WTC11 (cell line): ENCODE data around the gene LAPTM4A. TPM values are rescaled to one million over a fixed set of nuclear protein-coding genes. Genes with fewer than 3 reads are reported as not detected.

ENCODE experiments used
- ATAC-seq: fragments of 200-7000 bp; cut with Tn5 transposase; 2 replicates; pipeline ENCODE4 v1.10.0; 2021; ENCODE audit warnings: mild to moderate bottlenecking, moderate library complexity
- CTCF ChIA-PET: fragments of 300-600 bp; sonication (Branson Sonifier 250); formaldehyde crosslinking; loops from one replicate; lab custom pipeline; 2021; ENCODE audit warnings: antibody characterized with exemption; lab: Charles Lee
- POLR2A ChIA-PET: fragments of 350-600 bp; sonication (Branson Sonifier 250); formaldehyde crosslinking; loops from one replicate; lab custom pipeline; 2021; ENCODE audit warnings: antibody characterized with exemption; lab: Charles Lee
- DNase-seq: peaks from one replicate; pipeline ENCODE4 v3.0.0; 2021; ENCODE audit warnings: low spot score
- H3K27ac Mint-ChIP-seq: 2 replicates; pipeline ENCODE4 v1.8.0; 2021; ENCODE audit warnings: mixed read lengths
- H3K27me3 Mint-ChIP-seq: 2 replicates; pipeline ENCODE4 v1.8.0; 2021; ENCODE audit warnings: low read depth, mild to moderate bottlenecking, moderate library complexity, mixed read lengths
- H3K36me3 Mint-ChIP-seq: 2 replicates; pipeline ENCODE4 v1.8.0; 2021; ENCODE audit warnings: mixed read lengths
- H3K4me1 Mint-ChIP-seq: 2 replicates; pipeline ENCODE4 v1.8.0; 2022; ENCODE audit warnings: mixed read lengths
- H3K4me3 Mint-ChIP-seq: 2 replicates; pipeline ENCODE4 v1.8.0; 2021; ENCODE audit warnings: mild to moderate bottlenecking, moderate library complexity, mixed read lengths
- H3K9me3 Mint-ChIP-seq: 2 replicates; pipeline ENCODE4 v1.8.0; 2021; ENCODE audit warnings: mixed read lengths
- CREM ChIP-seq: sonication (generic); formaldehyde crosslinking; IDR thresholded peaks from 2 replicates; pipeline ENCODE4 v1.8.1; 2022; ENCODE audit warnings: mild to moderate bottlenecking, missing genetic modification reagents, moderate library complexity
- EMX1 ChIP-seq: fragments of 250-450 bp; sonication (Bioruptor Pico); IDR thresholded peaks from 2 replicates; pipeline ENCODE4 v1.8.0; 2021; ENCODE audit warnings: mild to moderate bottlenecking
- IRF2 ChIP-seq: sonication (generic); formaldehyde crosslinking; IDR thresholded peaks from 2 replicates; pipeline ENCODE4 v1.8.0; 2022; ENCODE audit warnings: low read depth, missing genetic modification reagents, borderline replicate concordance
- NFE2L1 ChIP-seq: sonication (generic); formaldehyde crosslinking; IDR thresholded peaks from 2 replicates; pipeline ENCODE4 v1.8.1; 2023; ENCODE audit warnings: missing genetic modification reagents
- SMAD3 ChIP-seq: sonication (generic); formaldehyde crosslinking; IDR thresholded peaks from 2 replicates; pipeline ENCODE4 v1.8.0; 2022; ENCODE audit warnings: missing genetic modification reagents, mild to moderate bottlenecking, borderline replicate concordance
- TEAD1 ChIP-seq: sonication (generic); formaldehyde crosslinking; IDR thresholded peaks from 2 replicates; pipeline ENCODE4 v1.8.0; 2022; ENCODE audit warnings: mild to moderate bottlenecking, missing genetic modification reagents
- ZBTB21 ChIP-seq: sonication (generic); formaldehyde crosslinking; IDR thresholded peaks from 2 replicates; pipeline ENCODE4 v1.8.1; 2023; ENCODE audit warnings: mild to moderate bottlenecking, missing genetic modification reagents, borderline replicate concordance
- ZNF219 ChIP-seq: sonication (generic); formaldehyde crosslinking; IDR thresholded peaks from 2 replicates; pipeline ENCODE4 v1.8.0; 2023; ENCODE audit warnings: missing genetic modification reagents, mild to moderate bottlenecking, borderline replicate concordance
- ZNF416 ChIP-seq: fragments of 250-450 bp; sonication (Bioruptor Pico); IDR thresholded peaks from 2 replicates; pipeline ENCODE4 v1.9.0; 2021; ENCODE audit warnings: mild to moderate bottlenecking, inconsistent platforms
- total RNA-seq: library from RNA; stranded (reverse); gene quantifications from 3 replicates; pipeline ENCODE4 v1.2.3, GENCODE V29; 2021
- TF ChIP-seq, protein P1 (sequence below): sonication (generic); formaldehyde crosslinking; IDR thresholded peaks from 2 replicates; pipeline ENCODE4 v1.8.1; 2023; ENCODE audit warnings: mild to moderate bottlenecking, missing genetic modification reagents
- TF ChIP-seq, protein P2 (sequence below): sonication (generic); formaldehyde crosslinking; IDR thresholded peaks from 2 replicates; pipeline ENCODE4 v1.8.1; 2022; ENCODE audit warnings: mild to moderate bottlenecking, moderate library complexity, missing genetic modification reagents
- TF ChIP-seq, protein P3 (sequence below): sonication (generic); formaldehyde crosslinking; IDR thresholded peaks from 2 replicates; pipeline ENCODE4 v1.8.1; 2023; ENCODE audit warnings: mild to moderate bottlenecking, missing genetic modification reagents, moderate library complexity
- TF ChIP-seq, protein P4 (sequence below): sonication (generic); formaldehyde crosslinking; IDR thresholded peaks from 2 replicates; pipeline ENCODE4 v1.8.1; 2023; ENCODE audit warnings: mild to moderate bottlenecking, missing genetic modification reagents, borderline replicate concordance
- TF ChIP-seq, protein P5 (sequence below): sonication (generic); formaldehyde crosslinking; IDR thresholded peaks from 2 replicates; pipeline ENCODE4 v1.8.0; 2023; ENCODE audit warnings: mild to moderate bottlenecking, missing genetic modification reagents
- TF ChIP-seq, protein P6 (sequence below): sonication (generic); formaldehyde crosslinking; IDR thresholded peaks from 2 replicates; pipeline ENCODE4 v1.8.1; 2022; ENCODE audit warnings: low read depth, mild to moderate bottlenecking, moderate library complexity, missing genetic modification reagents, borderline replicate concordance
- TF ChIP-seq, protein P7 (sequence below): sonication (generic); formaldehyde crosslinking; conservative IDR thresholded peaks from 2 replicates; pipeline ENCODE4 v1.8.1; 2022; ENCODE audit warnings: mild to moderate bottlenecking, missing genetic modification reagents
- TF ChIP-seq, protein P8 (sequence below): sonication (generic); formaldehyde crosslinking; IDR thresholded peaks from 2 replicates; pipeline ENCODE4 v1.8.0; 2022; ENCODE audit warnings: mild to moderate bottlenecking, missing genetic modification reagents

The LAPTM4A gene
- total RNA-seq, 1 experiment from 2014 or later = 163 TPM

DNA sequence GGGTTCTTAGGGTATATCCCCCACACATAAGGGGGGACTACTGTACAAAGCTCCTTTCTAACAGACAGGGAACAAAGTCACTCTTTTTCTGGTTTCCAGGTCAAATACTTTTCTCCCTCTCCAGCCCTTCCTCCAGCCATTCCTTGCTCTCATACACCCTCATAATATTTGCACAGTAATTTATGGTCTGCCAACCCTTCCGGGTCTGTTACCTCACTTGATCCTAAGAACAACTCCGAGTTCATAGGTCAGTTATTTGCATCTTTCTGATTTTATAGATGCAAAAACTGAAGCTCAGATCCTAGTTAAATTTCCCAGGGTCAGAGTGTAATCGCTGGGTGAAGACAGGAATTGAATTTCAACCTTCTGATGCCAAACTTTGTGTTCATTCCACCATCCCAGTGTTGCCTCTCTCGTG lies 24.2 kb downstream of the LAPTM4A start (continued):
- TF ChIP-seq, protein P1, sequence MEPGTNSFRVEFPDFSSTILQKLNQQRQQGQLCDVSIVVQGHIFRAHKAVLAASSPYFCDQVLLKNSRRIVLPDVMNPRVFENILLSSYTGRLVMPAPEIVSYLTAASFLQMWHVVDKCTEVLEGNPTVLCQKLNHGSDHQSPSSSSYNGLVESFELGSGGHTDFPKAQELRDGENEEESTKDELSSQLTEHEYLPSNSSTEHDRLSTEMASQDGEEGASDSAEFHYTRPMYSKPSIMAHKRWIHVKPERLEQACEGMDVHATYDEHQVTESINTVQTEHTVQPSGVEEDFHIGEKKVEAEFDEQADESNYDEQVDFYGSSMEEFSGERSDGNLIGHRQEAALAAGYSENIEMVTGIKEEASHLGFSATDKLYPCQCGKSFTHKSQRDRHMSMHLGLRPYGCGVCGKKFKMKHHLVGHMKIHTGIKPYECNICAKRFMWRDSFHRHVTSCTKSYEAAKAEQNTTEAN = no peak
- TF ChIP-seq, protein P2, sequence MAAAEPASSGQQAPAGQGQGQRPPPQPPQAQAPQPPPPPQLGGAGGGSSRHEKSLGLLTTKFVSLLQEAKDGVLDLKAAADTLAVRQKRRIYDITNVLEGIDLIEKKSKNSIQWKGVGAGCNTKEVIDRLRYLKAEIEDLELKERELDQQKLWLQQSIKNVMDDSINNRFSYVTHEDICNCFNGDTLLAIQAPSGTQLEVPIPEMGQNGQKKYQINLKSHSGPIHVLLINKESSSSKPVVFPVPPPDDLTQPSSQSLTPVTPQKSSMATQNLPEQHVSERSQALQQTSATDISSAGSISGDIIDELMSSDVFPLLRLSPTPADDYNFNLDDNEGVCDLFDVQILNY (CRISPR knock-in tag) = no peak
- TF ChIP-seq, protein P3, sequence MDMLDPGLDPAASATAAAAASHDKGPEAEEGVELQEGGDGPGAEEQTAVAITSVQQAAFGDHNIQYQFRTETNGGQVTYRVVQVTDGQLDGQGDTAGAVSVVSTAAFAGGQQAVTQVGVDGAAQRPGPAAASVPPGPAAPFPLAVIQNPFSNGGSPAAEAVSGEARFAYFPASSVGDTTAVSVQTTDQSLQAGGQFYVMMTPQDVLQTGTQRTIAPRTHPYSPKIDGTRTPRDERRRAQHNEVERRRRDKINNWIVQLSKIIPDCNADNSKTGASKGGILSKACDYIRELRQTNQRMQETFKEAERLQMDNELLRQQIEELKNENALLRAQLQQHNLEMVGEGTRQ = no peak
- TF ChIP-seq ZNF416 (no peak), IRF2 (CRISPR knock-in tag) (no peak)

DNA sequence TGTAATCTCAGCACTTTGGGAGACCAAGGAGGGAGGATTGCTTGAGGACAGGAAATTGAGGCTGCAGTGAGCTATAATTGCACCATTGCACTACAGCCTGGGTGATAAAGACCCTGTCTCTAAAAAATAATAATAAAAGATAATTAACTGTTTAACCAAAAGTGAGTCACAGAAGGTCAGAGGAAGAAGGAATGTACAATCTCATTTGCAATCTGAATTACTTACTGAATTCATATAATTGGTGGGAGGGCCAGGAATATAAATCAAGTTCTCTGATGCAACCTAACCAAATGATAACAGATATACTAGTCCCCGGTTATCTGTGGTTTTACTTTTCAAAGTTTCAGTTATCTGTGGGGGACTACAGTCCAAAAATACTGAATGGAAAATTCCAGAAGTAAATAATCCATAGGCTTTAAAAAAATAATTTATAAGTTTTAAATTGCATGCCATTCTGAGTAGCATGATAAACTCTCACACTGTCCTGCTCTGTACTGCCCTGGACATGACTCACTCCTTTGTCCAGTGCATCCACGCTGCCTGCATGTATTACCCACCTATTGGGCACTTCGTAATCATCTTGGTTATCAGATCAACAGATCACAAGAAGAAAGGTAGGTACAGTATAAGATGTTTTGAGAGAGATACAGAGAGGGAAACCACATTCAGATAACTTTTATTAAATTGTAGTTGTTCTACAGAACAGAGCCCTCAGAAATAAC lies 26.2 kb downstream of the LAPTM4A start:
- no peak overlapping the region for H3K4me3 Mint-ChIP-seq
- POLR2A ChIA-PET = no interaction called here
- CTCF ChIA-PET = interaction anchor here (1.3 kb wide), 1 partner anchor 10 kb away, joined by 4 read pairs; no protein-coding TSS in a partner anchor
- no peaks in the 10 kb centered on the region; the same call in 1 of the 2 replicates for H3K27me3 Mint-ChIP-seq
- TF ChIP-seq SMAD3 (CRISPR knock-in tag) = no peak
- TF ChIP-seq NFE2L1 = no peak
- no peak for TF ChIP-seq ZBTB21 (CRISPR knock-in tag)
- TF ChIP-seq, protein P4, sequence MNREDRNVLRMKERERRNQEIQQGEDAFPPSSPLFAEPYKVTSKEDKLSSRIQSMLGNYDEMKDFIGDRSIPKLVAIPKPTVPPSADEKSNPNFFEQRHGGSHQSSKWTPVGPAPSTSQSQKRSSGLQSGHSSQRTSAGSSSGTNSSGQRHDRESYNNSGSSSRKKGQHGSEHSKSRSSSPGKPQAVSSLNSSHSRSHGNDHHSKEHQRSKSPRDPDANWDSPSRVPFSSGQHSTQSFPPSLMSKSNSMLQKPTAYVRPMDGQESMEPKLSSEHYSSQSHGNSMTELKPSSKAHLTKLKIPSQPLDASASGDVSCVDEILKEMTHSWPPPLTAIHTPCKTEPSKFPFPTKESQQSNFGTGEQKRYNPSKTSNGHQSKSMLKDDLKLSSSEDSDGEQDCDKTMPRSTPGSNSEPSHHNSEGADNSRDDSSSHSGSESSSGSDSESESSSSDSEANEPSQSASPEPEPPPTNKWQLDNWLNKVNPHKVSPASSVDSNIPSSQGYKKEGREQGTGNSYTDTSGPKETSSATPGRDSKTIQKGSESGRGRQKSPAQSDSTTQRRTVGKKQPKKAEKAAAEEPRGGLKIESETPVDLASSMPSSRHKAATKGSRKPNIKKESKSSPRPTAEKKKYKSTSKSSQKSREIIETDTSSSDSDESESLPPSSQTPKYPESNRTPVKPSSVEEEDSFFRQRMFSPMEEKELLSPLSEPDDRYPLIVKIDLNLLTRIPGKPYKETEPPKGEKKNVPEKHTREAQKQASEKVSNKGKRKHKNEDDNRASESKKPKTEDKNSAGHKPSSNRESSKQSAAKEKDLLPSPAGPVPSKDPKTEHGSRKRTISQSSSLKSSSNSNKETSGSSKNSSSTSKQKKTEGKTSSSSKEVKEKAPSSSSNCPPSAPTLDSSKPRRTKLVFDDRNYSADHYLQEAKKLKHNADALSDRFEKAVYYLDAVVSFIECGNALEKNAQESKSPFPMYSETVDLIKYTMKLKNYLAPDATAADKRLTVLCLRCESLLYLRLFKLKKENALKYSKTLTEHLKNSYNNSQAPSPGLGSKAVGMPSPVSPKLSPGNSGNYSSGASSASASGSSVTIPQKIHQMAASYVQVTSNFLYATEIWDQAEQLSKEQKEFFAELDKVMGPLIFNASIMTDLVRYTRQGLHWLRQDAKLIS (CRISPR knock-in tag) = no peak
- TF ChIP-seq TEAD1 (CRISPR knock-in tag) = no peak
- TF ChIP-seq, protein P5, sequence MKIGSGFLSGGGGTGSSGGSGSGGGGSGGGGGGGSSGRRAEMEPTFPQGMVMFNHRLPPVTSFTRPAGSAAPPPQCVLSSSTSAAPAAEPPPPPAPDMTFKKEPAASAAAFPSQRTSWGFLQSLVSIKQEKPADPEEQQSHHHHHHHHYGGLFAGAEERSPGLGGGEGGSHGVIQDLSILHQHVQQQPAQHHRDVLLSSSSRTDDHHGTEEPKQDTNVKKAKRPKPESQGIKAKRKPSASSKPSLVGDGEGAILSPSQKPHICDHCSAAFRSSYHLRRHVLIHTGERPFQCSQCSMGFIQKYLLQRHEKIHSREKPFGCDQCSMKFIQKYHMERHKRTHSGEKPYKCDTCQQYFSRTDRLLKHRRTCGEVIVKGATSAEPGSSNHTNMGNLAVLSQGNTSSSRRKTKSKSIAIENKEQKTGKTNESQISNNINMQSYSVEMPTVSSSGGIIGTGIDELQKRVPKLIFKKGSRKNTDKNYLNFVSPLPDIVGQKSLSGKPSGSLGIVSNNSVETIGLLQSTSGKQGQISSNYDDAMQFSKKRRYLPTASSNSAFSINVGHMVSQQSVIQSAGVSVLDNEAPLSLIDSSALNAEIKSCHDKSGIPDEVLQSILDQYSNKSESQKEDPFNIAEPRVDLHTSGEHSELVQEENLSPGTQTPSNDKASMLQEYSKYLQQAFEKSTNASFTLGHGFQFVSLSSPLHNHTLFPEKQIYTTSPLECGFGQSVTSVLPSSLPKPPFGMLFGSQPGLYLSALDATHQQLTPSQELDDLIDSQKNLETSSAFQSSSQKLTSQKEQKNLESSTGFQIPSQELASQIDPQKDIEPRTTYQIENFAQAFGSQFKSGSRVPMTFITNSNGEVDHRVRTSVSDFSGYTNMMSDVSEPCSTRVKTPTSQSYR (CRISPR knock-in tag) = no peak
- ATAC-seq (no peak), DNase-seq (no peak)
- no peaks in the 10 kb centered on the region for H3K4me1 Mint-ChIP-seq
- H3K9me3 Mint-ChIP-seq = peaks cover 33% of the 10 kb centered on the region
- H3K27ac Mint-ChIP-seq = no peak overlapping the region
- H3K36me3 Mint-ChIP-seq = peaks cover 42% of the 10 kb centered on the region

DNA sequence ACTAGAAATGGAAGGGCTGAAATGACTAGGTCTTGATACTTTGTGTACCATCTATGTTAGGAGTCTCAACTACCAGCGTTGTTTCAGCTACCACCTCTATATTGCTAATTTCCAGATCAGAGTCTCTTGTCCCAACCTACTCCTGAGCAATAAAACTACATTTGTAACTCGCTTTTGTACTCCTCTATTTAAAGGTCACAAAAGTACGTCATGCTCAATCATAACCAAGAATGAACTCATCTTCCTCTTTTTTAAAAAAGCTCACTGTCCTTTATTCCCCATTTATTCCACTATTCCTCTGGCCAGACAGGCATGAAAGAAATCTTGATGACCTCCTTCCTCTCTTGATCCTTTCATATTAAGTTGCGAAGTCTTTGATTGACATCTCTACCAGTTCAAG lies 27.7 kb downstream of the LAPTM4A start:
- no peak for DNase-seq
- peaks cover 40% of the 10 kb centered on the region for H3K36me3 Mint-ChIP-seq
- TF ChIP-seq EMX1 (CRISPR knock-in tag) = no peak
- TF ChIP-seq, protein P6, sequence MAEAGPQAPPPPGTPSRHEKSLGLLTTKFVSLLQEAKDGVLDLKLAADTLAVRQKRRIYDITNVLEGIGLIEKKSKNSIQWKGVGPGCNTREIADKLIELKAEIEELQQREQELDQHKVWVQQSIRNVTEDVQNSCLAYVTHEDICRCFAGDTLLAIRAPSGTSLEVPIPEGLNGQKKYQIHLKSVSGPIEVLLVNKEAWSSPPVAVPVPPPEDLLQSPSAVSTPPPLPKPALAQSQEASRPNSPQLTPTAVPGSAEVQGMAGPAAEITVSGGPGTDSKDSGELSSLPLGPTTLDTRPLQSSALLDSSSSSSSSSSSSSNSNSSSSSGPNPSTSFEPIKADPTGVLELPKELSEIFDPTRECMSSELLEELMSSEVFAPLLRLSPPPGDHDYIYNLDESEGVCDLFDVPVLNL (CRISPR knock-in tag) = no peak
- TF ChIP-seq CREM (CRISPR knock-in tag) = no peak
- TF ChIP-seq, protein P5 (CRISPR knock-in tag) = no peak
- TF ChIP-seq, protein P7, sequence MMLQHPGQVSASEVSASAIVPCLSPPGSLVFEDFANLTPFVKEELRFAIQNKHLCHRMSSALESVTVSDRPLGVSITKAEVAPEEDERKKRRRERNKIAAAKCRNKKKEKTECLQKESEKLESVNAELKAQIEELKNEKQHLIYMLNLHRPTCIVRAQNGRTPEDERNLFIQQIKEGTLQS (CRISPR knock-in tag) = no peak
- TF ChIP-seq ZNF219 (CRISPR knock-in tag) = no peak
- TF ChIP-seq, protein P8, sequence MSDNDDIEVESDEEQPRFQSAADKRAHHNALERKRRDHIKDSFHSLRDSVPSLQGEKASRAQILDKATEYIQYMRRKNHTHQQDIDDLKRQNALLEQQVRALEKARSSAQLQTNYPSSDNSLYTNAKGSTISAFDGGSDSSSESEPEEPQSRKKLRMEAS (CRISPR knock-in tag) = no peak

More for the DNA sequence above, 27.7 kb downstream of the LAPTM4A start:
- Mint-ChIP-seq H3K4me1 (no peaks in the 10 kb centered on the region), H3K27ac (no peak overlapping the region), H3K27me3 (peaks cover 2% of the 10 kb centered on the region; the same call in 1 of the 2 replicates), H3K4me3 (no peak overlapping the region), H3K9me3 (peaks cover 44% of the 10 kb centered on the region)
- ChIA-PET CTCF (no interaction called here), POLR2A (no interaction called here)
- ATAC-seq = no peak
